ENCODE results near the gene MLXIP. TPM values are rescaled to one million over a fixed set of nuclear protein-coding genes. Genes with fewer than 3 reads are reported as not detected.

Gene MLXIP
- total RNA-seq, 1 experiment from 2014 or later, result 7.1 TPM

DNA sequence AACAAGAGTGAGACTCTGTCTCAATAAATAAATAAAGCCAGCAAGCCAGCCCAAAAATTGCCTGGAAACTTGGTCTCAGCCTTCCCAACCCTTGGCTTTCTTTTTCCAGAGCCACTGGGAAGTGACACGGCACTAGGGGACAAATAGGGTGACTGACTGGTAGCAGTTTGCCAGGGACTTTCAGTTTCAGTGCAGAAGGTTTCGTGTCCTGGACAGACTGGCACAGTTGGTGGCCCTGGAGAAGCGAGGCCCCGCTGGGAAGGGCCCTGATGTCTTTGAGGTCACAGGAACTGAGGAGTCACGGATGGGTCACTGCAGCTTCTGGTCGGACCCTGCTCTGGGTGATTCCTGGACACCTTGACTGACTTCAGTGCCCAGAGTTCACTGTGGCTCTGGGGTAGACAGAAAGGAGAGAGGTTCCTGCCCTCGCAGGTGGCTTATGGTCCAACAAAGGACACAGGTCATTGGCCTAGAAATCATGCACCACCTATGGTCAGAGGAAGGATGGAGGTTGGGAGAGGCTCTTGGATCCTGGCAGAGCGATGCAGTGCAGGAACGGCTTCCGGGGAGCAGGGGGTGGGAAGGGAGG, 107.0 kb downstream of the MLXIP start:
- no peak for DNase-seq (ENCODE audit: low read depth)

DNA sequence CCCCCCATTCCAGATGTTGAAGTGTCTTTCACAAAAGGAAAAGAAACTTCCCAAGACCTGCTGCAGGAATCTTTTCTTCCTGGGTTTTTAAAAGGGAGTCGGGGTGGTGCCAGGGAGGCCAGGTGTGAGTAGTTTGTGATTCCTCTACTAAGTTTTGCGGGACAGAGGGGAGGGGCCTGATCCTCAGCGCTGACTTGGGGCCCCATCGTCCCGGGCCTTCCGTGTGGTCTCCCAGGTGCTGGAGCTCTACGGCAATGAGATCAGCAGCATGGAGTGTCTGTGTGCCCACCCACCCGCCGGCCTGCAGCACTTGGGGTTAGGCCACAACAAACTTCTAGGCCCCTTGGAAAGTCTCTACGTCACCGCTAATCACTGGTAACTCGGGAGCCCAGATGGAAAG, 108.9 kb downstream of the MLXIP start:
- no peak for DNase-seq (ENCODE audit: low read depth)

DNA sequence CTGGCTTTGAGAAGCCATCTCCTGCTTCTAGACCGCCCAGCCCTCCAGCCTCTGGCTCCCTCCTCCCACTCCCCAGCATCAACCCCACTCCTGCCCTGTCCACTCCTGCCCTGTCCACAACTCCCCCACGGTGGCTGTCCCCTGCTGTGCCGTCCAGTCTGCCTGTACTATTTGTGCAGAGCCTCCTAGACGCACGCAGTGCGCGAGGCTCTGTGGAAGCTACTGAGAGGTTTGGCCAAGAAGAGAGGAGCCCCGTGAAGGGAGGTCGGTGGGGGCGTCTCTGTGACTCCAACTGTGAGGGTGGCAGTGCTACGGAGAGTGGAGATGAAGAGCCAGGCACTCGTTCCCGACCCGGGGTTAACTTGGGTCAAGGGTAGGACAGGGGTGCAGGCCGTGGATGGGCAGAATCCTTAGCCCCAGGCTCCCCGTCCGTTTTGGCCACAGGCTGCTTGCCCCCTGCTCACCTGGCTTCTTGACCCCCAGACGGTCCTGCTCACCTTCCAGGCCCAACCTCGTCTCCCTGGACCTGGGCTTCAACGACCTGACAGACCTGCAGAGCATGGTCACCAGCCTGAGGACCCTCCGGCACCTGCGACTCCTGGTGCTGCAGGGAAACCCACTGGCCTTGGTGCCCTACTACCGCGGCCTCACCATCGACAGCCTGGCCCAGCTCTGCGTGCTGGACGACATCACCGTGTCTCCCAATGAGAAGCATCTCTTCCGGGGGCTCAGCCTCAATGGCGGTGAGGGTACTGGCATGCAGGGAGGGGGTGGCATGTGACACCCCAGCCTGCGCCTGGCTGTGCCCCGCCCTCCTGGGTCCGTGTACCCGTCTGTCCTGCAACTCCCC, 111.3 kb downstream of the MLXIP start:
- DNase-seq (ENCODE audit: low read depth), result no peak

DNA sequence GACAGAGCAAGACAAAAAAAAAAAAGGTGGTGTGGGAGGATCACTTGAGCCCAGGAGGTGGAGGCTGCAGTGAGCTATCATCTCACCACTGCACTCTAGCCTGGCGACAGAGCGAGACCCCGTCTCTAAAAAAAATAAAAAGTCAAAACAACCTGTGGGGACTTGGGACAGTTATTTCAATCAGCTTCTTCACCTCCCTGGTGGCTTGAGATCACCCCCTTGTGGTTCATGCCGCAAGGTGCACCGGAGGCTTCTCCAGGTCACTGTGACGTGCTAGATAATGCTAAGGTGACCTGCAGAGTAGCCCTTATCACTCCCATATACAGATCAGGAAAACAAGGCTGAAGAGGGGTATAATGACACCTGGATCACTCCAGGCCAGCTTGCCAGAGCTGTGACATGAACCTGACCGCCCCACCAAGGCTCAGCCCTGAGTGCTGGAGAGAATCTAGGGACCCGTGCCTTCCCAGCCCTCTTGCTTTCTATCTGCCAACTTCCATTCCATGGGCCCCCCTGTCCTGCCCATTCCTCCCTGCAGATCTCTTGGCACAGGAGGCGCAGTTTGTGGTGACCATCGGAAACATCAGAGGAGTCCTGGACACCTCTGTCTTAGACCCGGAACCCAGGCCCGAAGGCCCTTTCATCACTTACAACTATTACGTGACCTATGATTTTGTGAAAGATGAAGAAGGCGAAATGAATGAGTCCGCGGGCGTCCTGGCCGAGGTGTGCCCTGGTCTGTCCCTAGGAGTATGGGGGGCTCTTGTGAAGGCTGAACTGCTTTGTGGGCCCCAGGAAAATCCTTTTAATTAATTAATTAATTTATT, 112.5 kb downstream of the MLXIP start:
- DNase-seq (ENCODE audit: low read depth), result peak; percentile 66

DNA sequence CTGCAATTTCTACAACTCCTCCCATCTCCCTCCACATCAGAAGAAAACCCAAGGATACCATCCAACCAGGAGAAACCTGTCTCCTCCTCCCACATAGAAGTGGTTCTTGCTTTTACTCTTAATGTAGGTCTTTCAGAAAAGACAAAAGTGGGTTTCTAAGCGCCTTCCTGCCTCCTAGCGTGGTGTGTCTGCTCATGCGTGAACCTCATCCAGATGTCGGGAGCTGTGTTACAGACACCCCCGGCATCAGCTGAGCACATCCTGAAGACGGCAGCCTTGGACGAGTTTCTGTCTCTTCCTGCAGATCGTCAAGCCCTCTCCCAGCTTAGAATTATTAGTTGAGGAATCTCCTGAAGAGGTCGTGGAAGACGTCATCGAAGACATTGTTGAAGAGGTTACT, 113.9 kb downstream of the MLXIP start:
- no peak for DNase-seq (ENCODE audit: low read depth)

DNA sequence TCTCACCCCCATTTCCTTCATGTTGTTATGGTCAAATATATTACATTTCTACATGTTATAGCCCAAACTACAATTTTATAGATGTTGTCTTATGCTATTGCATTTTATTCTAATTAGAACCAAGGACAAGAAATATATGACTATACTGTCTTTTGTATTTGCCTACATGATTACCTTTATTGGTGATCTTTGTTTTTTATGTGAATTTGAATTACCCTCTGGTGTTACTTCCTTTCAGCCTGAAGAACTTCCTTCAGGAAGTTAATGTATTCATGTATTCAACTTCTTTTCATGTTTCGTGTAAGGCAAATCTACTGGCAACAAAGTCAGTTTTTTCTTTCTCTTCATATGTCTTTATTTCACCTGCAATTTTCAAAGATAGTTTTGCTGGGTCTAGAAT, 116.2 kb downstream of the MLXIP start:
- DNase-seq (ENCODE audit: low read depth), result no peak

DNA sequence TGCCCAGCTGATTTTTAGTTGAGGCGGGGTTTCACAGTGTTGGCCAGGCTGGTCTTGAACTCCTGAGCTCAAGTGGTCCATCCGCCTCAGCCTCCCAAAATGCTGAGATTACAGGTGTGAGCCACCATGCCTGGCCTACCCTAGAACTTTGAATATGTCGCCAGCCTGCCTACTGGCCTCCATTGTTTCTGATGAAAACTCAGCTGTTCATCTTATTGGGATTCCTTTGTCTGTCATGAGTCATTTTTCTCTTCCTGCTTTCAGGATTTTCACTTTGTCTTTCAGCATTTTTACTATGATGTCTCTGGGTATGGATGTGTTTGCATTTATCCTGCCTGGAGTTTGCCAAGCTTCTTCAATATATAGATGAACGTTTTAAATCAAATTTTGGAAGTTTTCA, 116.8 kb downstream of the MLXIP start:
- DNase-seq (ENCODE audit: low read depth), result no peak

Other genes with a start within 250 kb of the MLXIP start
- not detected in 2 replicates for gene HPD, start 219.9 kb upstream of the MLXIP start, total RNA-seq (2014; rRNA removed; shearing (Covaris generic))
- gene PSMD9, start 190.0 kb upstream of the MLXIP start, total RNA-seq (2014; rRNA removed; shearing (Covaris generic)), result 61.6 and 70.8 TPM in 2 replicates
- gene CFAP251, start 160.2 kb upstream of the MLXIP start, total RNA-seq (2014; rRNA removed; shearing (Covaris generic)), result 3.0 and 4.2 TPM in 2 replicates
- 7.1 and 9.4 TPM in 2 replicates for gene BCL7A, start 56.9 kb upstream of the MLXIP start, total RNA-seq (2014; rRNA removed; shearing (Covaris generic))
- not detected in 2 replicates for gene IL31, start 95.5 kb downstream of the MLXIP start, total RNA-seq (2014; rRNA removed; shearing (Covaris generic))
- gene LRRC43, start 104.4 kb downstream of the MLXIP start, total RNA-seq (2014; rRNA removed; shearing (Covaris generic)), result 0.34 TPM in 1 of 2 replicates, not detected in the other
- gene B3GNT4, start 125.0 kb downstream of the MLXIP start, total RNA-seq (2014; rRNA removed; shearing (Covaris generic)), result not detected in 2 replicates
- gene DIABLO, start 147.3 kb downstream of the MLXIP start, total RNA-seq (2014; rRNA removed; shearing (Covaris generic)), result 133 and 147 TPM in 2 replicates
- gene VPS33A, start 187.7 kb downstream of the MLXIP start, total RNA-seq (2014; rRNA removed; shearing (Covaris generic)), result 36.4 and 37.8 TPM in 2 replicates

Data from Daoy (cell line).